HepG2 (cell line): Measurements from ENCODE around the gene CECR2. TPM values are rescaled to one million over a fixed set of nuclear protein-coding genes. Genes with fewer than 3 reads are reported as not detected.

Experiments
- ATAC-seq: fragments of 200-7000 bp; cut with Tn5 transposase; 3 replicates; pipeline ENCODE4 v1.9.1; 2020; ENCODE audit warnings: mild to moderate bottlenecking, moderate library complexity
- BruUV-seq: library from RNA; stranded (reverse); fragments of 400-500 nt; replicated peaks from 2 replicates; lab custom pipeline; 2021; lab: Mats Ljungman, UMichigan
- CTCF ChIA-PET: fragments of 300-600 bp; formaldehyde crosslinking; extraction: SDS; loops from one replicate; lab custom pipeline; 2021; ENCODE audit warnings: low total read pairs, inconsistent platforms, low intra/inter-chr PET ratio; lab: Yijun Ruan, JAX
- POLR2A ChIA-PET: fragments of 350-600 bp; sonication (Branson Sonifier 250); formaldehyde crosslinking; loops from one replicate; lab custom pipeline; 2020; ENCODE audit warnings: antibody characterized with exemption, inconsistent platforms; lab: Yijun Ruan, JAX
- DNase-seq: peaks from one replicate; pipeline ENCODE4 v3.0.0-alpha.2; 2015; ENCODE audit warnings: low spot score
- FAIRE-seq: peaks from 3 replicates; lab custom pipeline; 2011; peaks lifted over from hg19 to GRCh38; lab: Jason Lieb, UNC
- H2AFZ ChIP-seq: one replicate; pipeline ENCODE4 v1.6.1; 2011; ENCODE audit warnings: low read length, inconsistent platforms
- H3K27ac ChIP-seq: fragments of 300-600 bp; 3 replicates; pipeline ENCODE4 v1.8.0; 2011; ENCODE audit warnings: mixed run types, mild to moderate bottlenecking, mixed read lengths, low read length, inconsistent platforms; ENCODE audit not compliant: insufficient read depth; ENCODE audit errors: extremely low read length
- H3K27me3 ChIP-seq, 2 experiments: fragments of 200-600 bp in 1 of 2; 2 replicates in 1 of 2; 3 replicates in 1 of 2; pipeline versions ENCODE4 v1.6.0 to v1.8.0; 2011; ENCODE audit warnings: low read length in 2 of 2, mild to moderate bottlenecking in 2 of 2, moderate library complexity in 2 of 2, inconsistent platforms in 1 of 2; ENCODE audit not compliant: insufficient read depth in 2 of 2, control insufficient read depth in 1 of 2
- H3K36me3 ChIP-seq, 2 experiments: fragments of 200-600 bp in 1 of 2; replicated peaks in 1 of 2; 2 replicates in 1 of 2; 3 replicates in 1 of 2; pipeline versions ENCODE4 v1.5.1 to v1.8.0; 2011; ENCODE audit warnings: low read length in 2 of 2, inconsistent platforms in 1 of 2; ENCODE audit not compliant: insufficient read depth in 2 of 2, control insufficient read depth in 1 of 2
- H3K4me1 ChIP-seq: 2 replicates; pipeline ENCODE4 v1.5.1; 2012; ENCODE audit warnings: low read length, inconsistent platforms; ENCODE audit not compliant: insufficient read depth
- H3K4me2 ChIP-seq: 2 replicates; pipeline ENCODE4 v1.6.0; 2011; ENCODE audit warnings: low read depth, low read length, inconsistent platforms
- H3K4me3 ChIP-seq, 3 experiments: fragments of 200-600 bp in 1 of 3; sonication (generic), shearing (Covaris generic) in 1 of 3; replicated peaks in 1 of 3; 2 replicates each; pipeline ENCODE4 v1.5.1; 2011 to 2016; ENCODE audit warnings: low read length in 3 of 3, inconsistent platforms in 2 of 3, low read depth in 2 of 3, mild to moderate bottlenecking in 2 of 3, control low read depth in 1 of 3, mixed read lengths in 1 of 3; ENCODE audit not compliant: insufficient read depth in 1 of 3
- H3K79me2 ChIP-seq: one replicate; pipeline ENCODE4 v1.6.1; 2011; ENCODE audit warnings: low read length, inconsistent platforms; ENCODE audit not compliant: insufficient read depth
- H3K9ac ChIP-seq: 2 replicates; pipeline ENCODE4 v1.6.0; 2011; ENCODE audit warnings: mild to moderate bottlenecking, low read depth, low read length, inconsistent platforms; ENCODE audit not compliant: insufficient read depth
- H3K9me3 ChIP-seq: 2 replicates; pipeline ENCODE4 v1.5.1; 2012; ENCODE audit warnings: mild to moderate bottlenecking, low read length
- H4K20me1 ChIP-seq: 2 replicates; pipeline ENCODE4 v1.6.0; 2011; ENCODE audit warnings: inconsistent platforms, mild to moderate bottlenecking, low read length, moderate library complexity; ENCODE audit not compliant: insufficient read depth
- CHD2 ChIP-seq: IDR thresholded peaks from 2 replicates; pipeline ENCODE4 v1.6.1; 2011; ENCODE audit warnings: low read depth, low read length, improper control_type of control experiment
- FOXA1 ChIP-seq, 2 experiments: fragments of 450-650 bp in 1 of 2; sonication (generic) in 1 of 2; formaldehyde crosslinking in 1 of 2; IDR thresholded peaks; 2 replicates each; pipeline versions ENCODE4 v1.4.0 to v1.6.1; 2016 to 2020; ENCODE audit warnings: missing genetic modification reagents in 1 of 2
- HOXD1 ChIP-seq: sonication (generic); formaldehyde crosslinking; IDR thresholded peaks from 2 replicates; pipeline ENCODE4 v1.5.0; 2020; ENCODE audit warnings: missing genetic modification reagents
- KMT2A ChIP-seq: sonication (generic); formaldehyde crosslinking; IDR thresholded peaks from 2 replicates; pipeline ENCODE4 v1.4.0; 2020; ENCODE audit warnings: missing genetic modification reagents
- MYNN ChIP-seq: sonication (generic); formaldehyde crosslinking; IDR thresholded peaks from 2 replicates; pipeline ENCODE4 v1.4.0; 2020; ENCODE audit warnings: mild to moderate bottlenecking, low read depth, missing genetic modification reagents
- ZBTB38 ChIP-seq: sonication (generic); formaldehyde crosslinking; IDR thresholded peaks from 2 replicates; pipeline ENCODE4 v1.5.1; 2020; ENCODE audit warnings: mild to moderate bottlenecking, missing genetic modification reagents
- ZNF430 ChIP-seq: sonication (generic); formaldehyde crosslinking; IDR thresholded peaks from 2 replicates; pipeline ENCODE4 v1.9.0; 2021; ENCODE audit warnings: mild to moderate bottlenecking, missing genetic modification reagents
- WGBS: methylation state at CpG from one replicate; pipeline ENCODE4 v1.1.6; 2017; ENCODE audit warnings: low lambda C conversion rate; 5-methylcytosine and 5-hydroxymethylcytosine counted together
- in situ Hi-C: cut with HindIII; loops from 2 replicates; pipeline ENCODE4 v1.10.0; 2017; ENCODE audit warnings: low pct_unique_long_range_greater_than_20kb; ENCODE audit not compliant: extremely low pct_ligation_motif_present
- intact Hi-C: fragments of 100-400 bp; cut with micrococcal nuclease; formaldehyde crosslinking; loops from one replicate; pipeline ENCODE4 v1.10.0; 2022; ENCODE audit not compliant: unreplicated experiment
- polyA plus RNA-seq, 8 experiments: library from polyadenylated mRNA; depleted of rRNA in 3 of 8; stranded (reverse) in 7 of 8; unstranded in 1 of 8; fragments of >200 nt; fragmentation: Illumina TruSeq in 4 of 8; extraction: Trizol in 4 of 8; gene quantifications; 2 replicates each; pipeline versions ENCODE4 v1.2.1 to v1.2.3, GENCODE V29; 2011 to 2016; ENCODE audit warnings: low read depth in 4 of 8, missing spikeins in 1 of 8, mixed read lengths in 1 of 8; ENCODE audit not compliant: insufficient read depth in 1 of 8
- total RNA-seq, 5 experiments: library from RNA; depleted of rRNA; stranded (reverse); fragments of >200 nt; fragmentation: Illumina TruSeq; extraction: Trizol; gene quantifications; 2 replicates each; pipeline ENCODE4 v1.2.3, GENCODE V29; 2016; ENCODE audit warnings: low read depth in 1 of 5
- TF ChIP-seq, protein P1 (sequence below): sonication (generic); formaldehyde crosslinking; IDR thresholded peaks from 2 replicates; pipeline ENCODE4 v1.5.0; 2020; ENCODE audit warnings: mild to moderate bottlenecking, missing genetic modification reagents

The CECR2 gene
- total and polyA plus RNA-seq, 2 of the 13 experiments (the other 11 are each of a cell fraction or from before 2014, with no cell fraction given), result not detected

DNA sequence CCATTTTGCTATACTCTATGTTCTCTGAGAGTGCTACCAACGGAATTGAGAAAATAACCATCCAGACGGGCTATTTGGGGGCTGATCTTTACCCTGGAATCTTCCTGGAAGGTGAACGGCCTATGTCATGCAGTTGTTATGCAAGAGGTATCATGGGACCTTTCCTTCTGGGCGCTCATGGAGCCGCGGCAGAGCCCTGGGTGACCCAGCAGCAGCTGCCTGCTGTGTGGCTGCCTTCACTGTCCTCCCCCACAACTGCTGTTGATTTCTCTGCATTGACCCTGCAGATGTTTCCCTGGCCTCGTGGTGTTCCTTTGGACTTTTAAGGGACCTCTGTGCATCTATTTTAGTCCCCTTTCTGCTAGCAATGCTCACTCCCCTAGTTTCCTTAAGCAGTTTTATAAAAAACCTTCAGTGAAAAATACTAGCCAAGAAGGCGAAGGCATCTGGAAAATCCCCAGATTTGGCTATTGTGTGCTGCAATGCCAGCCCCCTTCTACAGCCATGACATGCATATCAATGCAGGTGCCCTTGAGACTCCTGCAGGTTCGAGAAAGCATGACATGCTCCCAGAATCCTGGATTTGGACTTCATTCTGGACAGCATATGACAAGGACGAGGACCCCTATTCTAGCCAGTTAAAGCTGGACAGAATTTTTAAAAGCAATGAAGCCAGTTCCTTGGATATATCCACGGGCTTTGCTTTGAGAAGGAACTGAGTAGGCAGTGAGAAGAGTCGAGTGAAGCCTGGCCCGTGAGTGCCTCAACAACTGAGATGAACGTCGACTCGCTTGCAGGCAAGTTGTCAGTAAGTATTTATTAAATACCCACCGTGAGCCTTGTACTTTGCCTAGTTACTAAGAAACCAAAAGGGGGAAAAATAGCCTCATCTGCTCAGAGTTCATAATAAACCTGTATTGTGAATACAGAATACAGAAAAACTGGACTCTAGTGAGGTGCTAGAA lies 193.9 kb downstream of the CECR2 start, which contains the start of gene SLC25A18 (continued):
- no peak for TF ChIP-seq ZBTB38
- TF ChIP-seq HOXD1 (CRISPR knock-in tag), result no peak
- no peak for TF ChIP-seq CHD2
- no peak for TF ChIP-seq ZNF430

- in situ Hi-C loops, result no loop called here
These were observed 194.7 kb downstream of the CECR2 start for GRCh38 chr22:17563936-17564391.

More at GRCh38 chr22:17563936-17564391, 194.7 kb downstream of the CECR2 start:
- 66% methylated on average over 11 of the region's 11 CpGs for WGBS
- no peak overlapping the region for H2AFZ ChIP-seq
- CTCF ChIA-PET, result no interaction called here
- no peak for DNase-seq
- no peaks in the 10 kb centered on the region for H3K9me3 ChIP-seq
- H3K4me1 ChIP-seq, result peaks cover 29% of the 10 kb centered on the region
- no peaks in the 10 kb centered on the region for H4K20me1 ChIP-seq
- BruUV-seq, result no TSS peak
- H3K4me2 ChIP-seq, result peak overlapping the region; percentile 78; the same call in 1 of the 2 replicates
- H3K9ac ChIP-seq, result no peak overlapping the region
- H3K79me2 ChIP-seq, result no peaks in the 10 kb centered on the region
- H3K27ac ChIP-seq, result no peak overlapping the region
- TF ChIP-seq FOXA1 (IDR thresholded peaks at IDR 0.05) (no peak), FOXA1 (CRISPR knock-in tag; IDR thresholded peaks at IDR 0.05) (no peak), MYNN (CRISPR knock-in tag) (no peak), KMT2A (no peak)
- TF ChIP-seq, protein P1, sequence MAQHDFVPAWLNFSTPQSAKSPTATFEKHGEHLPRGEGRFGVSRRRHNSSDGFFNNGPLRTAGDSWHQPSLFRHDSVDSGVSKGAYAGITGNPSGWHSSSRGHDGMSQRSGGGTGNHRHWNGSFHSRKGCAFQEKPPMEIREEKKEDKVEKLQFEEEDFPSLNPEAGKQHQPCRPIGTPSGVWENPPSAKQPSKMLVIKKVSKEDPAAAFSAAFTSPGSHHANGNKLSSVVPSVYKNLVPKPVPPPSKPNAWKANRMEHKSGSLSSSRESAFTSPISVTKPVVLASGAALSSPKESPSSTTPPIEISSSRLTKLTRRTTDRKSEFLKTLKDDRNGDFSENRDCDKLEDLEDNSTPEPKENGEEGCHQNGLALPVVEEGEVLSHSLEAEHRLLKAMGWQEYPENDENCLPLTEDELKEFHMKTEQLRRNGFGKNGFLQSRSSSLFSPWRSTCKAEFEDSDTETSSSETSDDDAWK (CRISPR knock-in tag), result no peak
- TF ChIP-seq, all 625 proteins: peak for 0
- Histone ChIP-seq H3K4me3 (no peak overlapping the region), H3K27me3 (no peaks in the 10 kb centered on the region; a peak in 1 of 5 replicates), H3K36me3 (no peaks in the 10 kb centered on the region)
- ATAC-seq (no peak), FAIRE-seq (no peak)
- POLR2A ChIA-PET, result interaction anchor here (1.5 kb wide), 1 partner anchor 514 kb away, joined by 3 read pairs; the partner anchor contains the start of gene PEX26
- intact Hi-C loops, result no loop called here
